A673 (cell line): ENCODE data around the gene ZMAT3. TPM values are rescaled to one million over a fixed set of nuclear protein-coding genes. Genes with fewer than 3 reads are reported as not detected.
A peak's percentile ranks its signal among the peaks of the same experiment; 100 is the strongest.

Experiments
- BruUV-seq: library from RNA; stranded (reverse); fragments of 400-500 nt; replicated peaks from 2 replicates; lab custom pipeline; 2021; lab: Mats Ljungman, UMichigan
- CTCF ChIA-PET: fragments of 300-600 bp; sonication (Branson Sonifier 250); formaldehyde crosslinking; loops from one replicate; lab custom pipeline; 2022; ENCODE audit warnings: antibody characterized with exemption; lab: Charles Lee
- POLR2A ChIA-PET: fragments of 300-600 bp; sonication (Branson Sonifier 250); formaldehyde crosslinking; loops from one replicate; lab custom pipeline; 2022; ENCODE audit warnings: antibody characterized with exemption; ENCODE audit not compliant: low non-redundant PET; lab: Charles Lee
- DNase-seq: peaks from one replicate; pipeline ENCODE4 v3.0.0-alpha.2; 2015; ENCODE audit warnings: low spot score
- H3K27ac ChIP-seq: fragments of 200-600 bp; sonication (generic); 2 replicates; pipeline ENCODE4 v1.5.1; 2016; ENCODE audit warnings: mixed run types, low read depth, mild to moderate bottlenecking, mixed read lengths, antibody characterized with exemption, low read length; ENCODE audit not compliant: poor library complexity, severe bottlenecking
- H3K27me3 ChIP-seq: fragments of 200-600 bp; sonication (generic); replicated peaks from 2 replicates; pipeline ENCODE4 v1.6.1; 2017; ENCODE audit warnings: mixed run types, low read depth, mild to moderate bottlenecking, mixed read lengths, antibody characterized with exemption, low read length; ENCODE audit not compliant: insufficient read depth, poor library complexity
- H3K36me3 ChIP-seq: fragments of 200-600 bp; sonication (generic); 2 replicates; pipeline ENCODE4 v1.6.1; 2016; ENCODE audit warnings: mixed run types, mild to moderate bottlenecking, mixed read lengths, antibody characterized with exemption, low read length; ENCODE audit not compliant: insufficient read depth, poor library complexity, severe bottlenecking
- H3K4me1 ChIP-seq: fragments of 200-600 bp; sonication (generic); 2 replicates; pipeline ENCODE4 v1.6.1; 2017; ENCODE audit warnings: mixed run types, mild to moderate bottlenecking, mixed read lengths, antibody characterized with exemption, low read length; ENCODE audit not compliant: insufficient read depth, poor library complexity, severe bottlenecking
- H3K4me3 ChIP-seq: fragments of 200-600 bp; sonication (generic); 2 replicates; pipeline ENCODE4 v1.5.1; 2016; ENCODE audit warnings: low read depth, mixed run types, mild to moderate bottlenecking, mixed read lengths, low read length; ENCODE audit not compliant: poor library complexity, severe bottlenecking
- H3K9me3 ChIP-seq: fragments of 200-600 bp; sonication (generic); 2 replicates; pipeline ENCODE4 v1.6.1; 2016; ENCODE audit warnings: mixed run types, low read depth, mild to moderate bottlenecking, mixed read lengths, antibody characterized with exemption, low read length; ENCODE audit not compliant: poor library complexity, severe bottlenecking
- CTCF ChIP-seq: fragments of 300-800, 200-600 bp; sonication (generic); conservative IDR thresholded peaks from 2 replicates; pipeline ENCODE4 v1.5.1; 2017; ENCODE audit warnings: low read depth, mild to moderate bottlenecking, antibody characterized with exemption, low read length, moderate library complexity, mixed read lengths
- EZH2 ChIP-seq: fragments of 200-600 bp; sonication (generic); IDR thresholded peaks from 2 replicates; pipeline ENCODE4 v1.6.1; 2017; ENCODE audit warnings: borderline replicate concordance, low read depth, mild to moderate bottlenecking, mixed read lengths, antibody characterized with exemption, low read length; ENCODE audit not compliant: poor library complexity, severe bottlenecking
- intact Hi-C: fragments of 100-400 bp; cut with micrococcal nuclease; formaldehyde crosslinking; loops from one replicate; pipeline ENCODE4 v1.10.0; 2022; ENCODE audit not compliant: unreplicated experiment
- total RNA-seq: library from RNA; stranded (reverse); gene quantifications from 2 replicates; pipeline ENCODE4 v1.2.3, GENCODE V29; 2021

The ZMAT3 gene
- total RNA-seq, 1 experiment from 2014 or later: 8.6 TPM

GRCh38 chr3:179038216-179038898 lies 33.3 kb downstream of the ZMAT3 start:
- intact Hi-C loops: no loop called here
- no peak for TF ChIP-seq CTCF
- no peak for TF ChIP-seq EZH2
- Histone ChIP-seq H3K4me3 (no peak overlapping the region), H3K27me3 (no peaks in the 10 kb centered on the region), H3K9me3 (no peaks in the 10 kb centered on the region), H3K27ac (peak overlapping the region; percentile 67), H3K4me1 (peaks cover 19% of the 10 kb centered on the region), H3K36me3 (no peaks in the 10 kb centered on the region)
- DNase-seq: no peak
- CTCF ChIA-PET: no interaction called here
- POLR2A ChIA-PET: no interaction called here
- BruUV-seq: no TSS peak

- no TSS peak for BruUV-seq
- ChIA-PET POLR2A (no interaction called here), CTCF (interaction anchor here (0.9 kb wide), 1 partner anchor 278 kb away, joined by 3 read pairs; no protein-coding TSS in a partner anchor)
- intact Hi-C loops: no loop called here
- Histone ChIP-seq H3K27me3 (no peaks in the 10 kb centered on the region), H3K4me3 (peak overlapping the region; percentile 2), H3K36me3 (no peaks in the 10 kb centered on the region), H3K4me1 (peaks cover 19% of the 10 kb centered on the region), H3K9me3 (no peaks in the 10 kb centered on the region), H3K27ac (peak overlapping the region; percentile 67)
- peak; percentile 91 for DNase-seq
- no peak for TF ChIP-seq EZH2
- TF ChIP-seq CTCF: no peak
Measured at GRCh38 chr3:179037351-179037750, 34.3 kb downstream of the ZMAT3 start.

GRCh38 chr3:179036626-179037300 lies 34.8 kb downstream of the ZMAT3 start:
- H3K27me3 ChIP-seq: no peaks in the 10 kb centered on the region
- TF ChIP-seq CTCF (no peak), EZH2 (no peak)
- DNase-seq: no peak
- intact Hi-C loops: no loop called here
- ChIA-PET POLR2A (no interaction called here), CTCF (interaction anchor here (0.9 kb wide), 1 partner anchor 278 kb away, joined by 3 read pairs; no protein-coding TSS in a partner anchor)
- no peak overlapping the region for H3K27ac ChIP-seq
- H3K36me3 ChIP-seq: no peaks in the 10 kb centered on the region
- H3K9me3 ChIP-seq: no peaks in the 10 kb centered on the region
- no TSS peak for BruUV-seq
- H3K4me3 ChIP-seq: no peak overlapping the region
- H3K4me1 ChIP-seq: peaks cover 19% of the 10 kb centered on the region
